ENCODE results near the gene LHFPL6. TPM values are rescaled to one million over a fixed set of nuclear protein-coding genes. Genes with fewer than 3 reads are reported as not detected.

Gene LHFPL6
- total RNA-seq, 6 experiments from 2014 or later, result 57.5 to 75.3 (median 61.4) TPM

GRCh38 chr13:39559847-39560246 is 43.1 kb downstream of the LHFPL6 start:
- Mint-ChIP-seq H3K27ac (no peak overlapping the region), H3K27me3 (ENCODE audit: insufficient read depth) (no peaks in the 10 kb centered on the region), H3K4me3 (no peak overlapping the region), H3K9me3 (no peaks in the 10 kb centered on the region; the same call in 1 of the 2 replicates), H3K4me1 (ENCODE audit: low read depth) (peaks cover 40% of the 10 kb centered on the region), H3K36me3 (ENCODE audit: low read depth) (peaks cover 29% of the 10 kb centered on the region)
- TF ChIP-seq CTCF (IDR thresholded peaks at IDR 0.05), result no peak
- no peak for DNase-seq

- no peak overlapping the region for H3K27ac Mint-ChIP-seq
- no peaks in the 10 kb centered on the region for H3K27me3 Mint-ChIP-seq (ENCODE audit: insufficient read depth)
- H3K4me1 Mint-ChIP-seq (ENCODE audit: low read depth), result peaks cover 27% of the 10 kb centered on the region
- DNase-seq, result no peak
- H3K36me3 Mint-ChIP-seq (ENCODE audit: low read depth), result peaks cover 29% of the 10 kb centered on the region
- no peaks in the 10 kb centered on the region; the same call in 1 of the 2 replicates for H3K9me3 Mint-ChIP-seq
- H3K4me3 Mint-ChIP-seq, result no peak overlapping the region
- TF ChIP-seq CTCF (IDR thresholded peaks at IDR 0.05), result no peak
Observed at GRCh38 chr13:39557285-39557955, 45.6 kb downstream of the LHFPL6 start.

- peaks cover 28% of the 10 kb centered on the region for H3K4me1 Mint-ChIP-seq (ENCODE audit: low read depth)
- H3K27ac Mint-ChIP-seq, result no peak overlapping the region
- H3K4me3 Mint-ChIP-seq, result no peak overlapping the region
- no peak for DNase-seq
- H3K9me3 Mint-ChIP-seq, result no peaks in the 10 kb centered on the region; the same call in 1 of the 2 replicates
- no peaks in the 10 kb centered on the region; the same call in 1 of the 2 replicates for H3K27me3 Mint-ChIP-seq (ENCODE audit: insufficient read depth)
- H3K36me3 Mint-ChIP-seq (ENCODE audit: low read depth), result peaks cover 29% of the 10 kb centered on the region
- no peak for TF ChIP-seq CTCF (IDR thresholded peaks at IDR 0.05)
Observed at GRCh38 chr13:39556866-39557265, 46.1 kb downstream of the LHFPL6 start.

GRCh38 chr13:39554371-39554770 is 48.6 kb downstream of the LHFPL6 start:
- Mint-ChIP-seq H3K4me1 (ENCODE audit: low read depth) (peaks cover 36% of the 10 kb centered on the region), H3K4me3 (no peak overlapping the region), H3K27ac (no peak overlapping the region), H3K9me3 (no peaks in the 10 kb centered on the region; the same call in 1 of the 2 replicates), H3K27me3 (ENCODE audit: insufficient read depth) (no peaks in the 10 kb centered on the region; the same call in 1 of the 2 replicates), H3K36me3 (ENCODE audit: low read depth) (peaks cover 25% of the 10 kb centered on the region)
- DNase-seq, result no peak
- TF ChIP-seq CTCF (IDR thresholded peaks at IDR 0.05), result no peak

- Mint-ChIP-seq H3K9me3 (no peaks in the 10 kb centered on the region), H3K36me3 (ENCODE audit: low read depth) (peaks cover 11% of the 10 kb centered on the region), H3K4me3 (no peak overlapping the region), H3K4me1 (ENCODE audit: low read depth) (peaks cover 31% of the 10 kb centered on the region), H3K27me3 (ENCODE audit: insufficient read depth) (no peaks in the 10 kb centered on the region; the same call in 1 of the 2 replicates), H3K27ac (no peak overlapping the region)
- no peak for TF ChIP-seq CTCF (IDR thresholded peaks at IDR 0.05)
- DNase-seq, result no peak
Observed at GRCh38 chr13:39552246-39552645, 50.7 kb downstream of the LHFPL6 start.

Data from HFFc6 (cell line).